GM19372 (cell line): ENCODE measurements around the gene SMYD3.

ENCODE experiments used
- ATAC-seq: cut with Tn5 transposase; IDR thresholded peaks from one replicate; pipeline ENCODE4 v1.9.1; 2021; ENCODE audit warnings: mild to moderate bottlenecking, low read depth, moderate library complexity; ENCODE audit not compliant: unreplicated experiment

Gene SMYD3

GRCh38 chr1:246477634-246478033, 29.4 kb downstream of the SMYD3 start:
- no peak for ATAC-seq

GRCh38 chr1:246476771-246477170, 30.3 kb downstream of the SMYD3 start:
- no peak for ATAC-seq

- ATAC-seq, result no peak
Observed at GRCh38 chr1:246471688-246472087, 35.4 kb downstream of the SMYD3 start.

- ATAC-seq, result no peak
Observed at GRCh38 chr1:246470585-246470984, 36.5 kb downstream of the SMYD3 start.

- ATAC-seq, result no peak
Observed at GRCh38 chr1:246462986-246463385, 44.1 kb downstream of the SMYD3 start.

- ATAC-seq, result no peak
Observed at GRCh38 chr1:246460406-246460805, 46.7 kb downstream of the SMYD3 start.

GRCh38 chr1:246459221-246459620, 47.9 kb downstream of the SMYD3 start:
- no peak for ATAC-seq

- ATAC-seq, result no peak
Observed at GRCh38 chr1:246455476-246455875, 51.6 kb downstream of the SMYD3 start.

GRCh38 chr1:246454655-246455054, 52.4 kb downstream of the SMYD3 start:
- no peak for ATAC-seq

GRCh38 chr1:246450611-246451251, 56.3 kb downstream of the SMYD3 start:
- ATAC-seq, result no peak

GRCh38 chr1:246448373-246448772, 58.7 kb downstream of the SMYD3 start:
- ATAC-seq, result no peak

- no peak for ATAC-seq
Observed at GRCh38 chr1:246447501-246447900, 59.6 kb downstream of the SMYD3 start.

GRCh38 chr1:246445503-246445902, 61.6 kb downstream of the SMYD3 start:
- no peak for ATAC-seq

GRCh38 chr1:246444617-246445016, 62.5 kb downstream of the SMYD3 start:
- ATAC-seq, result no peak

GRCh38 chr1:246437961-246438360, 69.1 kb downstream of the SMYD3 start:
- ATAC-seq, result no peak

GRCh38 chr1:246435421-246436041, 71.5 kb downstream of the SMYD3 start:
- ATAC-seq, result no peak

GRCh38 chr1:246434335-246434734, 72.7 kb downstream of the SMYD3 start:
- no peak for ATAC-seq

GRCh38 chr1:246428542-246429308, 78.4 kb downstream of the SMYD3 start:
- ATAC-seq, result no peak

GRCh38 chr1:246427611-246428010, 79.5 kb downstream of the SMYD3 start:
- no peak for ATAC-seq

GRCh38 chr1:246425895-246426294, 81.2 kb downstream of the SMYD3 start:
- ATAC-seq, result no peak

- ATAC-seq, result no peak
Observed at GRCh38 chr1:246425139-246425794, 81.8 kb downstream of the SMYD3 start.
